GM12878 (cell line): Measurements from ENCODE around the gene ATP6V0E2. TPM values are rescaled to one million over a fixed set of nuclear protein-coding genes. Genes with fewer than 3 reads are reported as not detected.

Experiments used
- ATAC-seq: fragments of 200-7000 bp; cut with Tn5 transposase; 3 replicates; pipeline ENCODE4 v1.9.1; 2020; ENCODE audit warnings: mild to moderate bottlenecking, moderate library complexity
- BruUV-seq: library from RNA; stranded (reverse); fragments of 400-500 nt; replicated peaks from 2 replicates; lab custom pipeline; 2021; lab: Mats Ljungman, UMichigan
- CTCF ChIA-PET: fragments of 300-600 bp; sonication (Branson Sonifier 250); formaldehyde crosslinking; extraction: SDS; loops from one replicate; lab custom pipeline; 2021; ENCODE audit warnings: inconsistent platforms; lab: Yijun Ruan, JAX
- POLR2A ChIA-PET: fragments of 350-600 bp; formaldehyde crosslinking; extraction: SDS; loops from one replicate; lab custom pipeline; 2021; ENCODE audit warnings: inconsistent platforms; lab: Charles Lee
- RAD21 ChIA-PET: fragments of 300-600 bp; sonication (Branson Sonifier 250); formaldehyde crosslinking; loops from one replicate; lab custom pipeline; 2023; ENCODE audit warnings: antibody characterized with exemption; ENCODE audit not compliant: unreplicated experiment; lab: Charles Lee
- SMC1A ChIA-PET: fragments of 300-600 bp; sonication (Branson Sonifier 250); formaldehyde crosslinking; loops from one replicate; lab custom pipeline; 2023; ENCODE audit not compliant: unreplicated experiment, uncharacterized antibody; lab: Charles Lee
- DNase-seq: peaks from one replicate; pipeline ENCODE4 v3.0.0-alpha.2; 2011; ENCODE audit warnings: low read depth, low spot score
- FAIRE-seq: peaks from 3 replicates; lab custom pipeline; 2011; peaks lifted over from hg19 to GRCh38; lab: Jason Lieb, UNC
- H2AFZ ChIP-seq: 2 replicates; pipeline ENCODE4 v1.6.0; 2011; ENCODE audit warnings: low read depth, low read length, control low read depth; ENCODE audit not compliant: control insufficient read depth
- H3K27ac ChIP-seq: 2 replicates; pipeline ENCODE4 v1.5.1; 2011; ENCODE audit warnings: control low read depth; ENCODE audit not compliant: control insufficient read depth, insufficient read depth
- H3K27me3 ChIP-seq, 2 experiments: replicated peaks in 1 of 2; 2 replicates each; pipeline versions ENCODE4 v1.6.0 to v1.6.1; 2011; ENCODE audit warnings: low read length in 1 of 2; ENCODE audit not compliant: control insufficient read depth in 2 of 2, insufficient read depth in 2 of 2
- H3K36me3 ChIP-seq, 2 experiments: 2 replicates each; pipeline ENCODE4 v1.5.1; 2011; ENCODE audit warnings: low read length in 1 of 2; ENCODE audit not compliant: control insufficient read depth in 2 of 2, insufficient read depth in 2 of 2
- H3K4me1 ChIP-seq: 2 replicates; pipeline ENCODE4 v1.6.1; 2011; ENCODE audit warnings: mild to moderate bottlenecking, low read length, moderate library complexity, mixed read lengths; ENCODE audit not compliant: control insufficient read depth, insufficient read depth
- H3K4me2 ChIP-seq: 2 replicates; pipeline ENCODE4 v1.6.0; 2011; ENCODE audit warnings: control low read depth; ENCODE audit not compliant: control insufficient read depth, insufficient read depth
- H3K4me3 ChIP-seq: fragments of 200-600 bp; sonication (generic); 2 replicates; pipeline ENCODE4 v1.5.1; 2016
- H3K79me2 ChIP-seq: 2 replicates; pipeline ENCODE4 v1.6.0; 2011; ENCODE audit warnings: low read length; ENCODE audit not compliant: control insufficient read depth, insufficient read depth
- H3K9ac ChIP-seq: 2 replicates; pipeline ENCODE4 v1.8.0; 2011; ENCODE audit warnings: low read length, control low read depth, mixed read lengths; ENCODE audit not compliant: control insufficient read depth, insufficient read depth
- H3K9me3 ChIP-seq: replicated peaks from 3 replicates; pipeline ENCODE4 v1.5.1; 2011; ENCODE audit warnings: mild to moderate bottlenecking, low read length; ENCODE audit not compliant: control insufficient read depth, insufficient read depth
- H4K20me1 ChIP-seq: 2 replicates; pipeline ENCODE4 v1.6.0; 2011; ENCODE audit not compliant: control insufficient read depth, insufficient read depth
- ASH2L ChIP-seq: fragments of 300-600, 200-600 bp; sonication (generic); IDR thresholded peaks from 2 replicates; pipeline ENCODE4 v1.6.1; 2017; ENCODE audit warnings: low read depth, mild to moderate bottlenecking, borderline replicate concordance
- EED ChIP-seq: sonication (generic); IDR thresholded peaks from 2 replicates; pipeline ENCODE4 v1.6.1; 2016; ENCODE audit warnings: antibody characterized with exemption, low read depth
- LARP7 ChIP-seq: fragments of 450-650 bp; IDR thresholded peaks from 2 replicates; pipeline ENCODE4 v1.6.1; 2017; ENCODE audit warnings: mild to moderate bottlenecking
- WGBS: methylation state at CpG from one replicate; pipeline ENCODE4 v1.1.6; 2016; ENCODE audit warnings: low lambda C conversion rate; ENCODE audit not compliant: insufficient replicate concordance, insufficient coverage; ENCODE audit errors: missing lambda C conversion rate; 5-methylcytosine and 5-hydroxymethylcytosine counted together
- in situ Hi-C: fragments of 300-500 bp; cut with MboI; formaldehyde crosslinking; loops from 9 replicates; pipeline ENCODE4 v1.14.3; 2018; ENCODE audit warnings: mixed read lengths
- intact Hi-C: fragments of 100-400 bp; cut with micrococcal nuclease; formaldehyde crosslinking; loops from one replicate; pipeline ENCODE4 v1.14.2; 2022; ENCODE audit not compliant: unreplicated experiment
- polyA plus RNA-seq, 11 experiments: library from polyadenylated mRNA; depleted of rRNA in 4 of 11; unstranded in 6 of 11; stranded (reverse) in 5 of 11; fragments of >200 nt; fragmentation: Nextera tagmentation in 4 of 11; fragmentation: Illumina TruSeq in 1 of 11; extraction: Ambion mirVana in 4 of 11; extraction: Trizol in 1 of 11; gene quantifications; 1 replicate in 1 of 11; 2 replicates in 10 of 11; pipeline versions ENCODE4 v1.2.1 to v1.2.3, GENCODE V29; 2011 to 2016; ENCODE audit warnings: inconsistent platforms in 2 of 11, missing spikeins in 2 of 11, low read depth in 1 of 11
- total RNA-seq, 4 experiments: library from RNA; depleted of rRNA in 3 of 4; stranded (reverse); fragments of >200 nt in 3 of 4; fragmentation: Illumina TruSeq in 1 of 4; extraction: Trizol in 1 of 4; gene quantifications; 2 replicates each; pipeline versions ENCODE4 v1.2.1 to v1.2.3, GENCODE V29; 2013 to 2021
- TF ChIP-seq, protein P1 (sequence below): fragments of 450-650 bp; formaldehyde crosslinking; IDR thresholded peaks from 2 replicates; pipeline ENCODE4 v1.4.0; 2020; ENCODE audit warnings: mild to moderate bottlenecking, moderate library complexity
- TF ChIP-seq, protein P2 (sequence below): fragments of 450-650 bp; conservative IDR thresholded peaks from 2 replicates; pipeline ENCODE4 v1.6.1; 2017; ENCODE audit warnings: mild to moderate bottlenecking, moderate library complexity
- TF ChIP-seq, protein P3 (sequence below): fragments of 450-650 bp; formaldehyde crosslinking; IDR thresholded peaks from 2 replicates; pipeline ENCODE4 v1.4.0; 2022; ENCODE audit warnings: mild to moderate bottlenecking, moderate library complexity
- TF ChIP-seq, protein P4 (sequence below): fragments of 450-650 bp; IDR thresholded peaks from 2 replicates; pipeline ENCODE4 v1.6.1; 2016; ENCODE audit warnings: mild to moderate bottlenecking, moderate library complexity, borderline replicate concordance

The ATP6V0E2 gene
- total and polyA plus RNA-seq, 10 of the 15 experiments (the other 5 are each of a cell fraction or from before 2014, with no cell fraction given) = 1.5 to 54.7 (median 27.6) TPM

DNA sequence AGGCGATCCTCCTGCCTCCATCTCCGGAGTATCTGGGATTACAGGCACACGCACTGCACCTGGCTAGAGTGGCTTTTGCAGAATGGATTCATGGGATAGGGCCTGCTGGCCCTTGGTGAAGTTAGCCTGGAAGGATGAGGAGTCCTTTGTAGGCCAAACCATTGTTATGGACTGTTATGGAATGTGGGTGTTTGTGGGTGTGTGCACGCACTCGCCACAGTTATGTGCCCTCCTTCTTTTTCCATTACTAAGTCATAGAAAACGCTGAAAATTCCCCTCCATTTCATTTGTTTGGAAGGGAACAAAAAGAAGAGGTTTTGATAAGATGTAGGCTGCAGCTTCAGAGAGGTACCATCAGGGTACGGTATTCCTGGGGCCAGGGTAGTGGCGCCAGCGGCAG, 20.6 kb upstream of the ATP6V0E2 start:
- Histone ChIP-seq H3K27ac (no peak overlapping the region), H3K36me3 (no peaks in the 10 kb centered on the region), H3K4me2 (no peak overlapping the region), H2AFZ (no peak overlapping the region), H3K27me3 (no peaks in the 10 kb centered on the region), H3K9ac (no peak overlapping the region), H4K20me1 (no peaks in the 10 kb centered on the region), H3K4me3 (no peak overlapping the region), H3K4me1 (no peaks in the 10 kb centered on the region), H3K9me3 (no peaks in the 10 kb centered on the region), H3K79me2 (no peaks in the 10 kb centered on the region)
- ATAC-seq (no peak), FAIRE-seq (no peak), DNase-seq (no peak)
- BruUV-seq = no TSS peak
- 89% methylated on average over 9 of the region's 9 CpGs for WGBS
- in situ Hi-C loops = no loop called here
- RAD21 ChIA-PET = no interaction called here
- POLR2A ChIA-PET = no interaction called here
- intact Hi-C loops = no loop called here
- SMC1A ChIA-PET = no interaction called here
- CTCF ChIA-PET = no interaction called here
- TF ChIP-seq, protein P1, sequence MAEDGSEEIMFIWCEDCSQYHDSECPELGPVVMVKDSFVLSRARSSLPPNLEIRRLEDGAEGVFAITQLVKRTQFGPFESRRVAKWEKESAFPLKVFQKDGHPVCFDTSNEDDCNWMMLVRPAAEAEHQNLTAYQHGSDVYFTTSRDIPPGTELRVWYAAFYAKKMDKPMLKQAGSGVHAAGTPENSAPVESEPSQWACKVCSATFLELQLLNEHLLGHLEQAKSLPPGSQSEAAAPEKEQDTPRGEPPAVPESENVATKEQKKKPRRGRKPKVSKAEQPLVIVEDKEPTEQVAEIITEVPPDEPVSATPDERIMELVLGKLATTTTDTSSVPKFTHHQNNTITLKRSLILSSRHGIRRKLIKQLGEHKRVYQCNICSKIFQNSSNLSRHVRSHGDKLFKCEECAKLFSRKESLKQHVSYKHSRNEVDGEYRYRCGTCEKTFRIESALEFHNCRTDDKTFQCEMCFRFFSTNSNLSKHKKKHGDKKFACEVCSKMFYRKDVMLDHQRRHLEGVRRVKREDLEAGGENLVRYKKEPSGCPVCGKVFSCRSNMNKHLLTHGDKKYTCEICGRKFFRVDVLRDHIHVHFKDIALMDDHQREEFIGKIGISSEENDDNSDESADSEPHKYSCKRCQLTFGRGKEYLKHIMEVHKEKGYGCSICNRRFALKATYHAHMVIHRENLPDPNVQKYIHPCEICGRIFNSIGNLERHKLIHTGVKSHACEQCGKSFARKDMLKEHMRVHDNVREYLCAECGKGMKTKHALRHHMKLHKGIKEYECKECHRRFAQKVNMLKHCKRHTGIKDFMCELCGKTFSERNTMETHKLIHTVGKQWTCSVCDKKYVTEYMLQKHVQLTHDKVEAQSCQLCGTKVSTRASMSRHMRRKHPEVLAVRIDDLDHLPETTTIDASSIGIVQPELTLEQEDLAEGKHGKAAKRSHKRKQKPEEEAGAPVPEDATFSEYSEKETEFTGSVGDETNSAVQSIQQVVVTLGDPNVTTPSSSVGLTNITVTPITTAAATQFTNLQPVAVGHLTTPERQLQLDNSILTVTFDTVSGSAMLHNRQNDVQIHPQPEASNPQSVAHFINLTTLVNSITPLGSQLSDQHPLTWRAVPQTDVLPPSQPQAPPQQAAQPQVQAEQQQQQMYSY = no peak
- TF ChIP-seq, protein P2, sequence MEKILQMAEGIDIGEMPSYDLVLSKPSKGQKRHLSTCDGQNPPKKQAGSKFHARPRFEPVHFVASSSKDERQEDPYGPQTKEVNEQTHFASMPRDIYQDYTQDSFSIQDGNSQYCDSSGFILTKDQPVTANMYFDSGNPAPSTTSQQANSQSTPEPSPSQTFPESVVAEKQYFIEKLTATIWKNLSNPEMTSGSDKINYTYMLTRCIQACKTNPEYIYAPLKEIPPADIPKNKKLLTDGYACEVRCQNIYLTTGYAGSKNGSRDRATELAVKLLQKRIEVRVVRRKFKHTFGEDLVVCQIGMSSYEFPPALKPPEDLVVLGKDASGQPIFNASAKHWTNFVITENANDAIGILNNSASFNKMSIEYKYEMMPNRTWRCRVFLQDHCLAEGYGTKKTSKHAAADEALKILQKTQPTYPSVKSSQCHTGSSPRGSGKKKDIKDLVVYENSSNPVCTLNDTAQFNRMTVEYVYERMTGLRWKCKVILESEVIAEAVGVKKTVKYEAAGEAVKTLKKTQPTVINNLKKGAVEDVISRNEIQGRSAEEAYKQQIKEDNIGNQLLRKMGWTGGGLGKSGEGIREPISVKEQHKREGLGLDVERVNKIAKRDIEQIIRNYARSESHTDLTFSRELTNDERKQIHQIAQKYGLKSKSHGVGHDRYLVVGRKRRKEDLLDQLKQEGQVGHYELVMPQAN = no peak
- TF ChIP-seq LARP7 (no peak), ASH2L (no peak), EED (no peak)
- TF ChIP-seq, protein P3, sequence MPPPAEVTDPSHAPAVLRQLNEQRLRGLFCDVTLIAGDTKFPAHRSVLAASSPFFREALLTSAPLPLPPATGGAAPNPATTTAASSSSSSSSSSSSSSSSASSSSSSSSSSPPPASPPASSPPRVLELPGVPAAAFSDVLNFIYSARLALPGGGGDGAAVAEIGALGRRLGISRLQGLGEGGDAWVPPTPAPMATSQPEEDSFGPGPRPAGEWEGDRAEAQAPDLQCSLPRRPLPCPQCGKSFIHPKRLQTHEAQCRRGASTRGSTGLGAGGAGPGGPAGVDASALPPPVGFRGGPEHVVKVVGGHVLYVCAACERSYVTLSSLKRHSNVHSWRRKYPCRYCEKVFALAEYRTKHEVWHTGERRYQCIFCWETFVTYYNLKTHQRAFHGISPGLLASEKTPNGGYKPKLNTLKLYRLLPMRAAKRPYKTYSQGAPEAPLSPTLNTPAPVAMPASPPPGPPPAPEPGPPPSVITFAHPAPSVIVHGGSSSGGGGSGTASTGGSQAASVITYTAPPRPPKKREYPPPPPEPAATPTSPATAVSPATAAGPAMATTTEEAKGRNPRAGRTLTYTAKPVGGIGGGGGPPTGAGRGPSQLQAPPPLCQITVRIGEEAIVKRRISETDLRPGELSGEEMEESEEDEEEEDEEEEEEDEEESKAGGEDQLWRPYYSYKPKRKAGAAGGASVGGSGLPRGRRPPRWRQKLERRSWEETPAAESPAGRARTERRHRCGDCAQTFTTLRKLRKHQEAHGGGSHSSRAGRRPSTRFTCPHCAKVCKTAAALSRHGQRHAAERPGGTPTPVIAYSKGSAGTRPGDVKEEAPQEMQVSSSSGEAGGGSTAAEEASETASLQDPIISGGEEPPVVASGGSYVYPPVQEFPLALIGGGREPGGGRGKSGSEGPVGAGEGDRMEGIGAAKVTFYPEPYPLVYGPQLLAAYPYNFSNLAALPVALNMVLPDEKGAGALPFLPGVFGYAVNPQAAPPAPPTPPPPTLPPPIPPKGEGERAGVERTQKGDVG (CRISPR knock-in tag) = no peak
- TF ChIP-seq, protein P4, sequence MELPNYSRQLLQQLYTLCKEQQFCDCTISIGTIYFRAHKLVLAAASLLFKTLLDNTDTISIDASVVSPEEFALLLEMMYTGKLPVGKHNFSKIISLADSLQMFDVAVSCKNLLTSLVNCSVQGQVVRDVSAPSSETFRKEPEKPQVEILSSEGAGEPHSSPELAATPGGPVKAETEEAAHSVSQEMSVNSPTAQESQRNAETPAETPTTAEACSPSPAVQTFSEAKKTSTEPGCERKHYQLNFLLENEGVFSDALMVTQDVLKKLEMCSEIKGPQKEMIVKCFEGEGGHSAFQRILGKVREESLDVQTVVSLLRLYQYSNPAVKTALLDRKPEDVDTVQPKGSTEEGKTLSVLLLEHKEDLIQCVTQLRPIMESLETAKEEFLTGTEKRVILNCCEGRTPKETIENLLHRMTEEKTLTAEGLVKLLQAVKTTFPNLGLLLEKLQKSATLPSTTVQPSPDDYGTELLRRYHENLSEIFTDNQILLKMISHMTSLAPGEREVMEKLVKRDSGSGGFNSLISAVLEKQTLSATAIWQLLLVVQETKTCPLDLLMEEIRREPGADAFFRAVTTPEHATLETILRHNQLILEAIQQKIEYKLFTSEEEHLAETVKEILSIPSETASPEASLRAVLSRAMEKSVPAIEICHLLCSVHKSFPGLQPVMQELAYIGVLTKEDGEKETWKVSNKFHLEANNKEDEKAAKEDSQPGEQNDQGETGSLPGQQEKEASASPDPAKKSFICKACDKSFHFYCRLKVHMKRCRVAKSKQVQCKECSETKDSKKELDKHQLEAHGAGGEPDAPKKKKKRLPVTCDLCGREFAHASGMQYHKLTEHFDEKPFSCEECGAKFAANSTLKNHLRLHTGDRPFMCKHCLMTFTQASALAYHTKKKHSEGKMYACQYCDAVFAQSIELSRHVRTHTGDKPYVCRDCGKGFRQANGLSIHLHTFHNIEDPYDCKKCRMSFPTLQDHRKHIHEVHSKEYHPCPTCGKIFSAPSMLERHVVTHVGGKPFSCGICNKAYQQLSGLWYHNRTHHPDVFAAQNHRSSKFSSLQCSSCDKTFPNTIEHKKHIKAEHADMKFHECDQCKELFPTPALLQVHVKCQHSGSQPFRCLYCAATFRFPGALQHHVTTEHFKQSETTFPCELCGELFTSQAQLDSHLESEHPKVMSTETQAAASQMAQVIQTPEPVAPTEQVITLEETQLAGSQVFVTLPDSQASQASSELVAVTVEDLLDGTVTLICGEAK = no peak
